ENCODE results near the gene HRCT1.

HRCT1 gene

DNA sequence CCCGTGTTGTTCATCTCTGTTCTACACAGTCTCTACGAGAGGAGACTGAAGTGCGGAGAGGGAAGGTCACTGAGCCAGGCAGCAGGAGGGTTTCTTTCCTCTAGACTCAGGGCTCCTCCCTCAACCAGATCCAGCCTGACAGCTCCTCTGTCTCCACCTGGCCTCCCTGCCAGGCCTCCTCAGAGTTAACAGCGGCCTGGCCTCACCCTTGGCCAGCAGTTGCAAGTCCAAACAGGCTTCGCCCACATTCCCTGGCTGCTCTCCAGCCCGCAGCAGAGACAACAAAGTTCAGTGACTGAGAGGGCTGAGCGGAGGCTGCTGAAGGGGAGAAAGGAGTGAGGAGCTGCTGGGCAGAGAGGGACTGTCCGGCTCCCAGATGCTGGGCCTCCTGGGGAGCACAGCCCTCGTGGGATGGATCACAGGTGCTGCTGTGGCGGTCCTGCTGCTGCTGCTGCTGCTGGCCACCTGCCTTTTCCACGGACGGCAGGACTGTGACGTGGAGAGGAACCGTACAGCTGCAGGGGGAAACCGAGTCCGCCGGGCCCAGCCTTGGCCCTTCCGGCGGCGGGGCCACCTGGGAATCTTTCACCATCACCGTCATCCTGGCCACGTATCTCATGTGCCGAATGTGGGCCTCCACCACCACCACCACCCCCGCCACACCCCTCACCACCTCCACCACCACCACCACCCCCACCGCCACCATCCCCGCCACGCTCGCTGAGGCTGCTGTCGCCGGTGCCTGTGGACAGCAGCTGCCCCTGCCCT is at the start of gene HRCT1:
Gene HRCT1, plus strand, starts transcription at position 291 of the 768 bp plus-strand sequence. Its CDS starts 86 bp downstream, at position 377.
- Histone ChIP-seq H3K36me3 (ENCODE audit: insufficient read depth, low read length) (no peaks in the 10 kb centered on the region), H2AFZ (ENCODE audit: low read length) (no peak within 1 kb of the TSS), H3K27me3 (ENCODE audit: insufficient read depth, low read length, poor library complexity, severe bottlenecking) (no peaks in the 10 kb centered on the region), H3K9me2 (replicated peaks; ENCODE audit: low read depth, low read length) (no peaks in the 10 kb centered on the region), H4K20me1 (ENCODE audit: insufficient read depth, low read length, poor library complexity, severe bottlenecking) (no peaks in the 10 kb centered on the region), H3K4me2 (ENCODE audit: low read depth, low read length, poor library complexity, severe bottlenecking) (no peak within 1 kb of the TSS), H3K4me1 (ENCODE audit: insufficient read depth, low read length, poor library complexity, severe bottlenecking) (peaks cover 12% of the 10 kb centered on the region), H3F3A (ENCODE audit: low read depth) (peaks cover 1% of the 10 kb centered on the region), H3K9ac (ENCODE audit: low read depth, low read length, poor library complexity, severe bottlenecking) (no peak within 1 kb of the TSS), H3K9me3 (ENCODE audit: insufficient read depth, low read depth, low read length) (no peaks in the 10 kb centered on the region), H3K4me3 (ENCODE audit: low read length, poor library complexity, severe bottlenecking) (no peak within 1 kb of the TSS), H3K79me2 (ENCODE audit: insufficient read depth, low read length) (no peaks in the 10 kb centered on the region)
- TF ChIP-seq EZH2phosphoT487 (IDR thresholded peaks at IDR 0.05; ENCODE audit: borderline replicate concordance): no peak
- TF ChIP-seq, protein P1, sequence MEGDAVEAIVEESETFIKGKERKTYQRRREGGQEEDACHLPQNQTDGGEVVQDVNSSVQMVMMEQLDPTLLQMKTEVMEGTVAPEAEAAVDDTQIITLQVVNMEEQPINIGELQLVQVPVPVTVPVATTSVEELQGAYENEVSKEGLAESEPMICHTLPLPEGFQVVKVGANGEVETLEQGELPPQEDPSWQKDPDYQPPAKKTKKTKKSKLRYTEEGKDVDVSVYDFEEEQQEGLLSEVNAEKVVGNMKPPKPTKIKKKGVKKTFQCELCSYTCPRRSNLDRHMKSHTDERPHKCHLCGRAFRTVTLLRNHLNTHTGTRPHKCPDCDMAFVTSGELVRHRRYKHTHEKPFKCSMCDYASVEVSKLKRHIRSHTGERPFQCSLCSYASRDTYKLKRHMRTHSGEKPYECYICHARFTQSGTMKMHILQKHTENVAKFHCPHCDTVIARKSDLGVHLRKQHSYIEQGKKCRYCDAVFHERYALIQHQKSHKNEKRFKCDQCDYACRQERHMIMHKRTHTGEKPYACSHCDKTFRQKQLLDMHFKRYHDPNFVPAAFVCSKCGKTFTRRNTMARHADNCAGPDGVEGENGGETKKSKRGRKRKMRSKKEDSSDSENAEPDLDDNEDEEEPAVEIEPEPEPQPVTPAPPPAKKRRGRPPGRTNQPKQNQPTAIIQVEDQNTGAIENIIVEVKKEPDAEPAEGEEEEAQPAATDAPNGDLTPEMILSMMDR (conservative IDR thresholded peaks at IDR 0.05; ENCODE audit: low read length): no peak

DNA sequence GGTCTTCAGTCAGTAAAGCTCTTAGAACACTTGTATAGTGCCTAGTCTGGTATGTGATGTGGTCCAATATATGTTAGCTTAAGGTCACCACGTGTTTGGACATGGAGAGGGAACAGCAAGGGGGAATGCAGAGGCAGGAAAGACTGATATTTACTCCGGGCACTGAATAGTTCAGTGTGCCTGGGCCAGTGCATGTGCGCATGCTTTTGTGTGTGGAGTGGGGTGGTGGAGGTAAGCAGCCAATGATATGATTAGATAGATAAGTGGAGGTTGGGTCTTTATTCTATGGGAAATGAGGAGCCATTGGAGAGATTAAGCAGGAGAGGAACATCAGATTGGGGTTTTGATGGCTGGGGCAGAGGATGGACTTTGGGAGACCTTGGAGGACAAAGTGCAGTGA is 49.8 kb upstream of the HRCT1 start:
- no peaks in the 10 kb centered on the region for H3K27me3 ChIP-seq (ENCODE audit: insufficient read depth, low read length, poor library complexity, severe bottlenecking)
- no peak for TF ChIP-seq EZH2phosphoT487 (IDR thresholded peaks at IDR 0.05; ENCODE audit: borderline replicate concordance)
- TF ChIP-seq, protein P1 (conservative IDR thresholded peaks at IDR 0.05; ENCODE audit: low read length): no peak
- H3K79me2 ChIP-seq (ENCODE audit: insufficient read depth, low read length): no peaks in the 10 kb centered on the region

DNA sequence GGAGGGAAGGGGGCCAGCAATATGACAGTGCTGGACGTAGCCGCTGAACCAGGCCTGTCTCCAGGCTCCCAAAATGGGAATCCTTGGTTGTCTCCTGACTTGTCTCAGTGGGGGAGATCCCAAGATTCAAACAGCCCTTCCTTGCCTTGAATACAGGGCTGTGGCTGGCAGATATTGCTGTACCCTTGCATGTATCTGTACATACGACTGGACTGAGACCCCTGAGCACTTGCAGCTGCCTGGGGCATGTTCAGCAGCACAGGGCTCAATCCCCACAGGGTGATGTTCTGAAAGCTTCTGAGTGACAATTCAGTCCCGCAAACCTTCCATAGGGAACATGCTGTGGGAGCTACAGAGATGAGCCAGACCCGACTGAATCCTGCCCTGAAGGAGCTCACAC is 49.1 kb upstream of the HRCT1 start:
- Histone ChIP-seq H3K27me3 (ENCODE audit: insufficient read depth, low read length, poor library complexity, severe bottlenecking) (no peaks in the 10 kb centered on the region), H3K36me3 (ENCODE audit: insufficient read depth, low read length) (no peaks in the 10 kb centered on the region), H3K9ac (ENCODE audit: low read depth, low read length, poor library complexity, severe bottlenecking) (no peak overlapping the region), H3K4me1 (ENCODE audit: insufficient read depth, low read length, poor library complexity, severe bottlenecking) (no peaks in the 10 kb centered on the region), H3K79me2 (ENCODE audit: insufficient read depth, low read length) (no peaks in the 10 kb centered on the region), H3F3A (ENCODE audit: low read depth) (no peaks in the 10 kb centered on the region), H4K20me1 (ENCODE audit: insufficient read depth, low read length, poor library complexity, severe bottlenecking) (no peaks in the 10 kb centered on the region), H3K9me3 (ENCODE audit: insufficient read depth, low read depth, low read length) (no peaks in the 10 kb centered on the region), H3K4me2 (ENCODE audit: low read depth, low read length, poor library complexity, severe bottlenecking) (no peak overlapping the region), H3K4me3 (ENCODE audit: low read length, poor library complexity, severe bottlenecking) (no peak overlapping the region), H3K9me2 (replicated peaks; ENCODE audit: low read depth, low read length) (no peaks in the 10 kb centered on the region), H2AFZ (ENCODE audit: low read length) (no peak overlapping the region)
- no peak for TF ChIP-seq EZH2phosphoT487 (IDR thresholded peaks at IDR 0.05; ENCODE audit: borderline replicate concordance)
- TF ChIP-seq, protein P1 (conservative IDR thresholded peaks at IDR 0.05; ENCODE audit: low read length): no peak

More for the DNA sequence above, 49.8 kb upstream of the HRCT1 start:
- H3K4me1 ChIP-seq (ENCODE audit: insufficient read depth, low read length, poor library complexity, severe bottlenecking): no peaks in the 10 kb centered on the region
- H3F3A ChIP-seq (ENCODE audit: low read depth): no peaks in the 10 kb centered on the region
- H3K4me2 ChIP-seq (ENCODE audit: low read depth, low read length, poor library complexity, severe bottlenecking): no peak overlapping the region
- no peaks in the 10 kb centered on the region for H3K9me2 ChIP-seq (replicated peaks; ENCODE audit: low read depth, low read length)
- H3K9ac ChIP-seq (ENCODE audit: low read depth, low read length, poor library complexity, severe bottlenecking): no peak overlapping the region
- no peak overlapping the region for H3K4me3 ChIP-seq (ENCODE audit: low read length, poor library complexity, severe bottlenecking)
- H2AFZ ChIP-seq (ENCODE audit: low read length): no peak overlapping the region
- no peaks in the 10 kb centered on the region for H3K36me3 ChIP-seq (ENCODE audit: insufficient read depth, low read length)
- no peaks in the 10 kb centered on the region for H4K20me1 ChIP-seq (ENCODE audit: insufficient read depth, low read length, poor library complexity, severe bottlenecking)
- no peaks in the 10 kb centered on the region for H3K9me3 ChIP-seq (ENCODE audit: insufficient read depth, low read depth, low read length)
